A549 (cell line): Measurements from ENCODE around the gene RASGRP1. TPM values are rescaled to one million over a fixed set of nuclear protein-coding genes. Genes with fewer than 3 reads are reported as not detected.

Experiments used
- ATAC-seq, 2 experiments: fragments of 200-7000 bp in 1 of 2; fragments of >200 bp in 1 of 2; cut with Nextera tagmentation in 1 of 2; cut with Tn5 transposase in 1 of 2; 3 replicates each; pipeline versions ENCODE4 v1.8.0 to v1.9.1; 2018 to 2020; ENCODE audit warnings: mild to moderate bottlenecking in 1 of 2, moderate library complexity in 1 of 2
- CTCF ChIA-PET: fragments of 300-600 bp; sonication (Branson Sonifier 250); formaldehyde crosslinking; extraction: SDS; loops from one replicate; lab custom pipeline; 2021; ENCODE audit warnings: antibody characterized with exemption, inconsistent platforms; lab: Yijun Ruan, JAX
- POLR2A ChIA-PET: fragments of 350-600 bp; formaldehyde crosslinking; extraction: SDS; loops from one replicate; lab custom pipeline; 2021; ENCODE audit warnings: antibody characterized with exemption, inconsistent platforms; lab: Yijun Ruan, JAX
- DNase-seq, 2 experiments: peaks; one replicate each; pipeline versions ENCODE4 v3.0.0 to v3.0.0-alpha.2; 2011 to 2016; ENCODE audit warnings: low read depth in 1 of 2, low spot score in 1 of 2
- FAIRE-seq: peaks from 2 replicates; lab custom pipeline; 2011; peaks lifted over from hg19 to GRCh38; lab: Jason Lieb, UNC
- H3K27ac ChIP-seq, 2 experiments: fragments of >200 bp; sonication (Bioruptor Twin); formaldehyde crosslinking; 3 replicates each; pipeline ENCODE4 v1.5.1; 2016 to 2017
- H3K4me1 ChIP-seq: fragments of >200 bp; sonication (Bioruptor Twin); formaldehyde crosslinking; 3 replicates; pipeline ENCODE4 v1.6.1; 2016
- H3K4me2 ChIP-seq: fragments of >200 bp; sonication (Bioruptor Twin); formaldehyde crosslinking; 3 replicates; pipeline ENCODE4 v1.6.1; 2016
- H3K4me3 ChIP-seq: fragments of >200 bp; sonication (Bioruptor Twin); formaldehyde crosslinking; 3 replicates; pipeline ENCODE4 v1.5.1; 2016
- H3K9me3 ChIP-seq: fragments of >200 bp; sonication (Bioruptor Twin); formaldehyde crosslinking; 3 replicates; pipeline ENCODE4 v1.6.1; 2016
- ATOH8 ChIP-seq: fragments of 250-450 bp; sonication (Bioruptor Pico); IDR thresholded peaks from 2 replicates; pipeline ENCODE4 v1.5.0; 2020; ENCODE audit warnings: low read depth, mild to moderate bottlenecking, moderate library complexity
- BHLHE40 ChIP-seq: IDR thresholded peaks from 2 replicates; pipeline ENCODE4 v1.6.1; 2012; ENCODE audit warnings: low read depth, low read length, inconsistent platforms
- CBX2 ChIP-seq: fragments of 200-600 bp; sonication (generic); IDR thresholded peaks from 2 replicates; pipeline ENCODE4 v1.6.1; 2016; ENCODE audit warnings: low read depth, mild to moderate bottlenecking, borderline replicate concordance
- CBX8 ChIP-seq: fragments of 200-600 bp; sonication (generic); IDR thresholded peaks from 2 replicates; pipeline ENCODE4 v1.6.1; 2016
- EHF ChIP-seq: fragments of 250-450 bp; sonication (Bioruptor Pico); IDR thresholded peaks from 2 replicates; pipeline ENCODE4 v1.5.0; 2020; ENCODE audit warnings: mild to moderate bottlenecking
- ELK1 ChIP-seq: fragments of 150-350 bp; IDR thresholded peaks from 2 replicates; pipeline ENCODE4 v1.6.1; 2014; ENCODE audit warnings: low read depth, mild to moderate bottlenecking, low read length
- EP300 ChIP-seq, 2 experiments: fragments of >200 bp; sonication (Bioruptor Twin); formaldehyde crosslinking; IDR thresholded peaks; 2 replicates in 1 of 2; 3 replicates in 1 of 2; pipeline ENCODE4 v1.6.1; 2016 to 2017
- ESRRA ChIP-seq: fragments of 150-350 bp; IDR thresholded peaks from 2 replicates; pipeline ENCODE4 v1.6.1; 2014; ENCODE audit warnings: mild to moderate bottlenecking, low read length, borderline replicate concordance
- GATA3 ChIP-seq: IDR thresholded peaks from 2 replicates; pipeline ENCODE4 v1.6.1; 2012; ENCODE audit warnings: borderline replicate concordance
- HDAC2 ChIP-seq: fragments of 200-600 bp; sonication (generic); IDR thresholded peaks from 2 replicates; pipeline ENCODE4 v1.6.1; 2016
- HOXA7 ChIP-seq: fragments of 250-450 bp; sonication (Bioruptor Pico); IDR thresholded peaks from 2 replicates; pipeline ENCODE4 v1.5.0; 2020; ENCODE audit warnings: mild to moderate bottlenecking, moderate library complexity
- HOXB13 ChIP-seq: fragments of 250-450 bp; sonication (Bioruptor Pico); IDR thresholded peaks from 2 replicates; pipeline ENCODE4 v1.5.0; 2020; ENCODE audit warnings: low read depth, mild to moderate bottlenecking, moderate library complexity
- JUNB ChIP-seq: fragments of >200 bp; sonication (Bioruptor Twin); formaldehyde crosslinking; IDR thresholded peaks from 2 replicates; pipeline ENCODE4 v1.6.1; 2016
- KDM1A ChIP-seq: fragments of 200-600 bp; sonication (generic); IDR thresholded peaks from 2 replicates; pipeline ENCODE4 v1.6.1; 2016; ENCODE audit warnings: low read depth, mild to moderate bottlenecking
- NPAS2 ChIP-seq: fragments of 250-450 bp; sonication (Bioruptor Pico); IDR thresholded peaks from 2 replicates; pipeline ENCODE4 v1.8.0; 2022; ENCODE audit warnings: mild to moderate bottlenecking, moderate library complexity, borderline replicate concordance
- PHF8 ChIP-seq: fragments of 200-600 bp; sonication (generic); IDR thresholded peaks from 2 replicates; pipeline ENCODE4 v1.6.1; 2016; ENCODE audit warnings: low read depth, mild to moderate bottlenecking, antibody characterized with exemption, moderate library complexity, borderline replicate concordance
- POLR2A ChIP-seq: IDR thresholded peaks from 2 replicates; pipeline ENCODE4 v1.6.1; 2012; ENCODE audit warnings: mild to moderate bottlenecking, low read length
- POLR2AphosphoS2 ChIP-seq: conservative IDR thresholded peaks from 2 replicates; pipeline ENCODE4 v1.6.1; 2012; ENCODE audit warnings: low read length, improper control_type of control experiment, inconsistent platforms
- RARB ChIP-seq: fragments of 250-450 bp; sonication (Bioruptor Pico); IDR thresholded peaks from 2 replicates; pipeline ENCODE4 v1.8.0; 2021; ENCODE audit warnings: mild to moderate bottlenecking, moderate library complexity
- REST ChIP-seq: fragments of 200-600 bp; sonication (generic); IDR thresholded peaks from 2 replicates; pipeline ENCODE4 v1.6.1; 2016; ENCODE audit warnings: antibody characterized with exemption, mild to moderate bottlenecking, moderate library complexity
- RNF2 ChIP-seq: fragments of 200-600 bp; sonication (generic); IDR thresholded peaks from 2 replicates; pipeline ENCODE4 v1.6.1; 2016; ENCODE audit warnings: low read depth, mild to moderate bottlenecking, antibody characterized with exemption, moderate library complexity, borderline replicate concordance
- SREBF2 ChIP-seq: fragments of 450-650 bp; IDR thresholded peaks from 2 replicates; pipeline ENCODE4 v1.6.1; 2014; ENCODE audit warnings: mild to moderate bottlenecking, moderate library complexity
- TP53 ChIP-seq: fragments of 250-450 bp; sonication (Bioruptor Pico); IDR thresholded peaks from 2 replicates; pipeline ENCODE4 v1.5.0; 2021; ENCODE audit warnings: mild to moderate bottlenecking, moderate library complexity
- ZC3H11A ChIP-seq: fragments of 450-650 bp; IDR thresholded peaks from 2 replicates; pipeline ENCODE4 v1.6.1; 2014; ENCODE audit warnings: antibody characterized with exemption, mild to moderate bottlenecking
- ZSCAN20 ChIP-seq: fragments of 250-450 bp; sonication (Bioruptor Pico); IDR thresholded peaks from 2 replicates; pipeline ENCODE4 v1.8.0; 2022; ENCODE audit warnings: mild to moderate bottlenecking, moderate library complexity
- WGBS: methylation state at CpG from one replicate; pipeline ENCODE4 v1.1.6; 2017; ENCODE audit errors: missing lambda C conversion rate; 5-methylcytosine and 5-hydroxymethylcytosine counted together
- polyA plus RNA-seq, 4 experiments: library from polyadenylated mRNA; depleted of rRNA in 3 of 4; stranded (reverse); fragments of >200 nt; fragmentation: RNase III in 1 of 4; extraction: RNeasy Plus Mini Kit Qiagen cat#74134 plus additional on column Dnase treatment in 1 of 4; gene quantifications; 2 replicates in 3 of 4; 3 replicates in 1 of 4; pipeline ENCODE4 v1.2.3, GENCODE V29; 2011 to 2017
- TF ChIP-seq, protein P1 (sequence below): fragments of >200 bp; sonication (Bioruptor Twin); formaldehyde crosslinking; IDR thresholded peaks from 3 replicates; pipeline ENCODE4 v1.5.1; 2016
- TF ChIP-seq, protein P2 (sequence below): fragments of 450-650 bp; IDR thresholded peaks from 2 replicates; pipeline ENCODE4 v1.6.1; 2014; ENCODE audit warnings: antibody characterized with exemption
- TF ChIP-seq, protein P3 (sequence below): IDR thresholded peaks from 2 replicates; pipeline ENCODE4 v1.6.1; 2012

Gene RASGRP1
- polyA plus RNA-seq, 2 of the 4 experiments (the other 2 are of a cell fraction): 0.70 to 1.2 TPM

DNA sequence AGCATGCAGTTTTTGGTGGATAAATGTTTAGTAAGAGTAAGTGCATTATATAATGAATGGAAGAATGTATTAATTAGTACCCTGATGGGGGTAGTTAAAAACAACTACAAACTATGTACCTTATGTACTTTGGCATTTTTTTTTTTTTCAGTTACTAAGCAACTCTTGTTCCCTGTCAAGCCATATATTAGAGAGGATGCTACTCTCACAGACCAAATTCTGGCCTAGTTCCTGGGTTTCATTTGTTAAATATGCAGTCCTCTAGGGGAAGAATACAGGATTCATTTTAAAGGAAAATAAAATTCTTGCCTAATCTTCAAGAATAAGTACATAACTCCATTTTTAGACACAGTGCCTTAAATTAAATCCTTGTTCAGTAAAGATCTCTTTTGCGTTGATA, 93.8 kb downstream of the RASGRP1 start:
- Histone ChIP-seq H3K4me2 (no peak overlapping the region), H3K9me3 (no peaks in the 10 kb centered on the region), H3K27ac (no peak overlapping the region), H3K4me3 (no peak overlapping the region), H3K4me1 (no peaks in the 10 kb centered on the region)
- CTCF ChIA-PET: interaction anchor here (0.6 to 1.2 kb wide), 2 partner anchors 216 to 220 kb away, joined by 4 read pairs; no protein-coding TSS in a partner anchor
- FAIRE-seq (no peak), ATAC-seq (no peak), DNase-seq (no peak)
- 84% methylated on average over 1 of the region's 1 CpG for WGBS
- POLR2A ChIA-PET: no interaction called here
- TF ChIP-seq ZSCAN20 (CRISPR knock-in tag) (no peak), POLR2AphosphoS2 (no peak), RARB (CRISPR knock-in tag) (no peak), RNF2 (no peak), BHLHE40 (no peak), JUNB (no peak), SREBF2 (no peak), PHF8 (no peak), ZC3H11A (no peak), POLR2A (no peak), HOXA7 (CRISPR knock-in tag) (no peak), EHF (CRISPR knock-in tag) (no peak), CBX8 (no peak), NPAS2 (CRISPR knock-in tag) (no peak)
- TF ChIP-seq, protein P1, sequence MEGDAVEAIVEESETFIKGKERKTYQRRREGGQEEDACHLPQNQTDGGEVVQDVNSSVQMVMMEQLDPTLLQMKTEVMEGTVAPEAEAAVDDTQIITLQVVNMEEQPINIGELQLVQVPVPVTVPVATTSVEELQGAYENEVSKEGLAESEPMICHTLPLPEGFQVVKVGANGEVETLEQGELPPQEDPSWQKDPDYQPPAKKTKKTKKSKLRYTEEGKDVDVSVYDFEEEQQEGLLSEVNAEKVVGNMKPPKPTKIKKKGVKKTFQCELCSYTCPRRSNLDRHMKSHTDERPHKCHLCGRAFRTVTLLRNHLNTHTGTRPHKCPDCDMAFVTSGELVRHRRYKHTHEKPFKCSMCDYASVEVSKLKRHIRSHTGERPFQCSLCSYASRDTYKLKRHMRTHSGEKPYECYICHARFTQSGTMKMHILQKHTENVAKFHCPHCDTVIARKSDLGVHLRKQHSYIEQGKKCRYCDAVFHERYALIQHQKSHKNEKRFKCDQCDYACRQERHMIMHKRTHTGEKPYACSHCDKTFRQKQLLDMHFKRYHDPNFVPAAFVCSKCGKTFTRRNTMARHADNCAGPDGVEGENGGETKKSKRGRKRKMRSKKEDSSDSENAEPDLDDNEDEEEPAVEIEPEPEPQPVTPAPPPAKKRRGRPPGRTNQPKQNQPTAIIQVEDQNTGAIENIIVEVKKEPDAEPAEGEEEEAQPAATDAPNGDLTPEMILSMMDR: no peak

DNA sequence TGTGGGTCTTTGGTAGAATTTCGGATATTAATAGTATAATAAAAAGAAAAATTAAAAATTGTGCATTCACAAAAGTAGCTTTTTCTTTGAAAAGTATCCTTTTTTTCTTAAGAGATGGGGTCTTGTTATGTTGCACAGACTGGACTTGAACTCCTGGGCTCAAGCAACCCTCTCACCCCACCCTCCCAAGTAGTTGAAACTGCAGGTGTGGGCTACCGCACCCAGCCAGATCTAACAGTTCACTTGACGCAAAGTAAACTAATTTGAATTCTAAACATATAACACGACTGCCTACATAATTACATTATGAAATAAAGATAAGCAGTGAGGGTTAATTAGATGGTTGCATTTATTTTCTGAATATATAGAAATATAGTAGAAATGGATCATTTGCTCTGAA, 99.9 kb downstream of the RASGRP1 start:
- FAIRE-seq (no peak), ATAC-seq (no peak), DNase-seq (no peak)
- H3K27ac ChIP-seq: no peak overlapping the region
- ChIA-PET POLR2A (no interaction called here), CTCF (interaction anchor here (1.3 kb wide), 1 partner anchor 23 kb away, joined by 5 read pairs; no protein-coding TSS in a partner anchor)
- no peak overlapping the region for H3K4me3 ChIP-seq
- H3K9me3 ChIP-seq: no peaks in the 10 kb centered on the region
- WGBS: 90% methylated on average over 4 of the region's 4 CpGs
- no peak overlapping the region for H3K4me2 ChIP-seq
- H3K4me1 ChIP-seq: no peaks in the 10 kb centered on the region; the same call in 2 of the 3 replicates
- TF ChIP-seq KDM1A (no peak), CBX2 (no peak), TP53 (CRISPR knock-in tag) (no peak), ELK1 (no peak), RNF2 (no peak), ATOH8 (CRISPR knock-in tag) (no peak), JUNB (no peak), REST (no peak), EHF (CRISPR knock-in tag) (no peak), SREBF2 (no peak), ESRRA (no peak), HDAC2 (no peak), ZC3H11A (no peak), HOXB13 (CRISPR knock-in tag) (no peak), GATA3 (no peak), EP300 (IDR thresholded peaks at IDR 0.05) (no peak), CBX8 (no peak)
- TF ChIP-seq, protein P2, sequence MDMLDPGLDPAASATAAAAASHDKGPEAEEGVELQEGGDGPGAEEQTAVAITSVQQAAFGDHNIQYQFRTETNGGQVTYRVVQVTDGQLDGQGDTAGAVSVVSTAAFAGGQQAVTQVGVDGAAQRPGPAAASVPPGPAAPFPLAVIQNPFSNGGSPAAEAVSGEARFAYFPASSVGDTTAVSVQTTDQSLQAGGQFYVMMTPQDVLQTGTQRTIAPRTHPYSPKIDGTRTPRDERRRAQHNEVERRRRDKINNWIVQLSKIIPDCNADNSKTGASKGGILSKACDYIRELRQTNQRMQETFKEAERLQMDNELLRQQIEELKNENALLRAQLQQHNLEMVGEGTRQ: no peak
- TF ChIP-seq, protein P3, sequence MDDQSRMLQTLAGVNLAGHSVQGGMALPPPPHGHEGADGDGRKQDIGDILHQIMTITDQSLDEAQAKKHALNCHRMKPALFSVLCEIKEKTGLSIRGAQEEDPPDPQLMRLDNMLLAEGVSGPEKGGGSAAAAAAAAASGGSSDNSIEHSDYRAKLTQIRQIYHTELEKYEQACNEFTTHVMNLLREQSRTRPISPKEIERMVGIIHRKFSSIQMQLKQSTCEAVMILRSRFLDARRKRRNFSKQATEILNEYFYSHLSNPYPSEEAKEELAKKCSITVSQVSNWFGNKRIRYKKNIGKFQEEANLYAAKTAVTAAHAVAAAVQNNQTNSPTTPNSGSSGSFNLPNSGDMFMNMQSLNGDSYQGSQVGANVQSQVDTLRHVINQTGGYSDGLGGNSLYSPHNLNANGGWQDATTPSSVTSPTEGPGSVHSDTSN: no peak
